ENCODE results near the gene HADHB.
"Not testable (repeated sequence)": the region's sequence is repeated elsewhere in the genome, so short reads cannot be mapped to it uniquely, and the experiment has no call there.

Gene HADHB

GRCh38 chr2:26330604-26331003 is 85.9 kb downstream of the HADHB start:
- TF ChIP-seq CTCF (IDR thresholded peaks at IDR 0.05; ENCODE audit: extremely low read depth, missing control alignments) = no peak
- DNase-seq (ENCODE audit: low spot score) = no peak

GRCh38 chr2:26331321-26331720 is 86.6 kb downstream of the HADHB start:
- not testable (repeated sequence) for DNase-seq (ENCODE audit: low spot score)

- no peak for TF ChIP-seq CTCF (IDR thresholded peaks at IDR 0.05; ENCODE audit: extremely low read depth, missing control alignments)
- DNase-seq (ENCODE audit: low spot score) = no peak
Measured at GRCh38 chr2:26333293-26333692, 88.6 kb downstream of the HADHB start.

- no peak for TF ChIP-seq CTCF (IDR thresholded peaks at IDR 0.05; ENCODE audit: extremely low read depth, missing control alignments)
- DNase-seq (ENCODE audit: low spot score) = no peak
Measured at GRCh38 chr2:26335231-26335630, 90.5 kb downstream of the HADHB start.

- DNase-seq (ENCODE audit: low spot score) = no peak
- no peak for TF ChIP-seq CTCF (IDR thresholded peaks at IDR 0.05; ENCODE audit: extremely low read depth, missing control alignments)
Measured at GRCh38 chr2:26336719-26337118, 92.0 kb downstream of the HADHB start.

GRCh38 chr2:26337298-26337697 is 92.6 kb downstream of the HADHB start:
- no peak for DNase-seq (ENCODE audit: low spot score)
- no peak for TF ChIP-seq CTCF (IDR thresholded peaks at IDR 0.05; ENCODE audit: extremely low read depth, missing control alignments)

Measured in GM20000 (cell line).